Cardiac fibroblast (primary cell): ENCODE data around the gene GAL3ST2.

Experiments
- DNase-seq, 2 donors: peaks; one replicate each; pipeline versions ENCODE4 v3.0.0 to v3.0.0-alpha.2; 2010; ENCODE audit warnings: low read depth in 2 of 2
- H3K4me3 ChIP-seq, 2 donors: replicated peaks in 1 of 2; 1 replicate in 1 of 2; 2 replicates in 1 of 2; pipeline ENCODE4 v1.5.1; 2011; ENCODE audit warnings: low read depth in 2 of 2, low read length in 2 of 2, mild to moderate bottlenecking in 2 of 2, moderate library complexity in 1 of 2
- TF ChIP-seq, protein P1 (sequence below): IDR thresholded peaks from one replicate; pipeline ENCODE4 v1.5.1; 2011; ENCODE audit warnings: low read depth, mild to moderate bottlenecking, low read length, inconsistent platforms

Gene GAL3ST2

GRCh38 chr2:241768251-241768711 is 8.3 kb upstream of the GAL3ST2 start:
- TF ChIP-seq, protein P1, sequence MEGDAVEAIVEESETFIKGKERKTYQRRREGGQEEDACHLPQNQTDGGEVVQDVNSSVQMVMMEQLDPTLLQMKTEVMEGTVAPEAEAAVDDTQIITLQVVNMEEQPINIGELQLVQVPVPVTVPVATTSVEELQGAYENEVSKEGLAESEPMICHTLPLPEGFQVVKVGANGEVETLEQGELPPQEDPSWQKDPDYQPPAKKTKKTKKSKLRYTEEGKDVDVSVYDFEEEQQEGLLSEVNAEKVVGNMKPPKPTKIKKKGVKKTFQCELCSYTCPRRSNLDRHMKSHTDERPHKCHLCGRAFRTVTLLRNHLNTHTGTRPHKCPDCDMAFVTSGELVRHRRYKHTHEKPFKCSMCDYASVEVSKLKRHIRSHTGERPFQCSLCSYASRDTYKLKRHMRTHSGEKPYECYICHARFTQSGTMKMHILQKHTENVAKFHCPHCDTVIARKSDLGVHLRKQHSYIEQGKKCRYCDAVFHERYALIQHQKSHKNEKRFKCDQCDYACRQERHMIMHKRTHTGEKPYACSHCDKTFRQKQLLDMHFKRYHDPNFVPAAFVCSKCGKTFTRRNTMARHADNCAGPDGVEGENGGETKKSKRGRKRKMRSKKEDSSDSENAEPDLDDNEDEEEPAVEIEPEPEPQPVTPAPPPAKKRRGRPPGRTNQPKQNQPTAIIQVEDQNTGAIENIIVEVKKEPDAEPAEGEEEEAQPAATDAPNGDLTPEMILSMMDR, result no peak
- DNase-seq, result no peak
- H3K4me3 ChIP-seq, result no peak overlapping the region

GRCh38 chr2:241768850-241769249 is 7.8 kb upstream of the GAL3ST2 start:
- H3K4me3 ChIP-seq, result no peak overlapping the region
- TF ChIP-seq, protein P1, result no peak
- no peak for DNase-seq

DNA sequence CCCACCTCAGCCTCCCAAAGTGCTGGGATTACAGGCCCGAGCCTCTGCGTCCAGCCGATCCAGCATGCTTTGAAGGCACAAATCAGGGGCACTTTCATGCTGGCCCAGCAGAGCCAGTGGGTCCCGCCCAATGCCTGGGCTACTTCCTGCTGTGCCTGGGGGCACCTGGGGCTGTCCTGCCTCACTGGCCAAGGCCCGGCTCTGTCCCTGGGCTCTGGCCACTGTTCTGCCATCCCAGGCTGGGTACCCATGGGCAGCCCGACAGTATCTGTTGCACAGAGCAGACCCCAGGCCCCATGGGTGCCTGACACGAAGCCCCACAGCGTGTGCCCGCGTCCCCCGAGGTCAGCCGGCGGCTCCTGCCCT is 6.8 kb upstream of the GAL3ST2 start:
- TF ChIP-seq, protein P1, result no peak
- no peak overlapping the region for H3K4me3 ChIP-seq
- DNase-seq, result no peak

- TF ChIP-seq, protein P1, result no peak
- DNase-seq, result no peak
- H3K4me3 ChIP-seq, result no peak overlapping the region
Observed at GRCh38 chr2:241770185-241770935, 6.3 kb upstream of the GAL3ST2 start.

DNA sequence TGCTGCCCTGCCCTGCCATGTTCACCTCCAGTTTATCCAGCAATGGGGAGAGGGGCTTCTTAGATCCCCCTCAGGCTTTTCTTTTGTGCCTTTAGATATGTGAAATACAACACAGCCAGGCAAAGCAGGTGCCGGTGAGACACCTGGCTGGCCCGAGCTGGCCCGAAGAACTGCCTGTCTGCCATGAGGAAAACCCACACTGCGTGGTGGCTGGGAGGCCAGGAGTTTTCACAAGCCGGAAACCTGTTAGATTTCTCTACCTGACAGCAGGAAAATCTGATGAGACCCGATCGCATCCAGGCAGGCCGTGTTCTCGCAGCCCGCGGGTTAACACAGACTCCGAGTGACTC is 5.7 kb upstream of the GAL3ST2 start:
- H3K4me3 ChIP-seq, result no peak overlapping the region
- TF ChIP-seq, protein P1, result no peak
- DNase-seq, result no peak

DNA sequence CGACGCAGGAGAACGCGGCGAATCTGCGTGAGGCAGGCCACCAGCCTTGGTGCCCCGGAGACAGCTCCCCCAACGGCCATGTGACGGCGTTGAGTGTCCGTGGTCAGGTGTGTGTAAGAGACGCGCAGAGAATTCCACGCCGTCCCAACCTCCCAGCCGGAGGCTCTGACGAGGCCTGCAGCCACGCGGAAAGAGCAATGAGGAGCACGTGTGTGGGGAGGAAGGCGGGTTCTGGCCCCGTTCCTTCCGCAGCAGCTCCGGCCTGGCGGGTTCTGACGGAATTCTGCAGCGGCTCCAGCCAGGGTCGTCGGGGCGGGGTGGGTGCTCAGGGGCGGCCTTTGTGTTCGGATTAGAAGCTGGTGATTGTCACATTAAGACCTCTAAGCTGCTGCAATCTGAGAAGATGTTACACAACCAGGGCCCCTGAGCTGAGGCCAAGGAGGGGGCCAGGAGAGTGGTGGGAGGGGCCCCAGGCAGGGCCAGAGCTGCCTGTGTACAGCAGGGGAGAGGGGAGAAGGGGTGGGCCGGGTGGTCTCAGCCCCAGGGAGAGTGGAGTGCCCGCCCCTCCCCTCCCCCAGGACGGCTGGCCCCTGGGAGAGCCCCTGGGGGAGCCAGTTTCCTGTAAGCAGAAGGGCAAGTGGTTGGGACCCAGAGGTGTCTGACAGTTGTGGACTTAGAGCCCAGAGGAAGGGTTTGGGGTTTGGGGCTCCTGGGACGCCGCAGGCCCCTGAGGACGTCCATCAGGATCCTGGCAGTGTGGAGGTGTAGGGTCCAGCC is 5.1 kb upstream of the GAL3ST2 start:
- peak; percentile 18 to 65 for DNase-seq
- H3K4me3 ChIP-seq, result no peak overlapping the region
- TF ChIP-seq, protein P1, result no peak
